ENCODE measurements around the gene REXO1.

- TF ChIP-seq CTCF (tag by site-specific recombination; IDR thresholded peaks at IDR 0.05): no peak
- no peak for TF ChIP-seq REST (tag by site-specific recombination; IDR thresholded peaks at IDR 0.05)
- TF ChIP-seq BCL11B (tag by site-specific recombination; IDR thresholded peaks at IDR 0.05; ENCODE audit: low read depth): no peak
- TF ChIP-seq ZNF426 (tag by site-specific recombination; IDR thresholded peaks at IDR 0.05): no peak
- no peak for TF ChIP-seq ZNF114 (tag by site-specific recombination; IDR thresholded peaks at IDR 0.05)
- TF ChIP-seq ZNF701 (tag by site-specific recombination; IDR thresholded peaks at IDR 0.05): no peak
- no peak for TF ChIP-seq SETDB1 (IDR thresholded peaks at IDR 0.05; ENCODE audit: insufficient read length, low read length)
Measured at GRCh38 chr19:1884291-1884718, 36.0 kb upstream of the REXO1 start.

Measured in HEK293 (cell line).